H1 (cell line): ENCODE data around the gene HK1. TPM values are rescaled to one million over a fixed set of nuclear protein-coding genes. Genes with fewer than 3 reads are reported as not detected.

Experiments
- CTCF ChIA-PET: fragments of 300-600 bp; sonication (Branson Sonifier 250); formaldehyde crosslinking; loops from one replicate; lab custom pipeline; 2021; ENCODE audit not compliant: partially characterized antibody; lab: Charles Lee
- POLR2A ChIA-PET: fragments of 300-600 bp; sonication (Branson Sonifier 250); formaldehyde crosslinking; loops from one replicate; lab custom pipeline; 2021; ENCODE audit warnings: inconsistent platforms; ENCODE audit not compliant: partially characterized antibody; lab: Charles Lee
- DNase-seq, 2 experiments: peaks; one replicate each; pipeline versions ENCODE4 v3.0.0 to v3.0.0-alpha.2; 2010 to 2022; ENCODE audit warnings: low spot score in 2 of 2, low read depth in 1 of 2, mixed read lengths in 1 of 2
- FAIRE-seq: peaks from 2 replicates; lab custom pipeline; 2011; peaks lifted over from hg19 to GRCh38; lab: Jason Lieb, UNC
- H2AFZ ChIP-seq: 2 replicates; pipeline ENCODE4 v1.8.1; 2012; ENCODE audit warnings: low read length, inconsistent platforms
- H2AK5ac ChIP-seq: 2 replicates; pipeline ENCODE4 v1.6.1; 2013; ENCODE audit warnings: low read depth, low read length
- H2BK120ac ChIP-seq: replicated peaks from 2 replicates; pipeline ENCODE3; 2013; ENCODE audit warnings: low read depth, low read length, inconsistent platforms
- H2BK12ac ChIP-seq: 2 replicates; pipeline ENCODE4 v1.6.1; 2013; ENCODE audit warnings: low read depth, low read length
- H2BK15ac ChIP-seq: 2 replicates; pipeline ENCODE4 v1.6.1; 2013; ENCODE audit warnings: low read length
- H2BK20ac ChIP-seq: 2 replicates; pipeline ENCODE4 v1.6.1; 2013; ENCODE audit warnings: low read length
- H2BK5ac ChIP-seq: 2 replicates; pipeline ENCODE4 v1.6.1; 2013; ENCODE audit warnings: low read depth, low read length
- H3K14ac ChIP-seq: 2 replicates; pipeline ENCODE4 v1.6.1; 2013; ENCODE audit warnings: inconsistent platforms; ENCODE audit not compliant: insufficient read length
- H3K18ac ChIP-seq: 2 replicates; pipeline ENCODE4 v1.6.1; 2013; ENCODE audit warnings: low read length; ENCODE audit errors: extremely low read depth
- H3K23ac ChIP-seq: 2 replicates; pipeline ENCODE4 v1.6.1; 2013; ENCODE audit warnings: inconsistent platforms; ENCODE audit not compliant: insufficient read length
- H3K23me2 ChIP-seq: 2 replicates; pipeline ENCODE4 v1.6.1; 2013; ENCODE audit warnings: low read depth, low read length
- H3K27ac ChIP-seq: 2 replicates; pipeline ENCODE4 v1.6.1; 2011; ENCODE audit warnings: low read depth, low read length, inconsistent platforms
- H3K27me3 ChIP-seq, 4 experiments: replicated peaks in 1 of 4; 1 replicate in 1 of 4; 2 replicates in 3 of 4; pipeline versions ENCODE4 v1.6.1 to v1.8.1; 2011 to 2013; ENCODE audit warnings: low read length in 3 of 4, mild to moderate bottlenecking in 3 of 4, inconsistent platforms in 2 of 4, mixed read lengths in 2 of 4, moderate library complexity in 1 of 4; ENCODE audit not compliant: control insufficient read depth in 3 of 4, insufficient read depth in 3 of 4; ENCODE audit errors: extremely low read depth in 1 of 4
- H3K36me3 ChIP-seq, 4 experiments: 2 replicates each; pipeline versions ENCODE4 v1.6.1 to v1.8.1; 2011 to 2013; ENCODE audit warnings: mild to moderate bottlenecking in 4 of 4, low read length in 3 of 4, moderate library complexity in 2 of 4, control low read depth in 1 of 4, inconsistent platforms in 1 of 4; ENCODE audit not compliant: insufficient read depth in 4 of 4, control insufficient read depth in 2 of 4
- H3K4ac ChIP-seq: replicated peaks from 2 replicates; pipeline ENCODE3; 2013; ENCODE audit warnings: low read length, low read depth, mixed read lengths, inconsistent platforms; ENCODE audit not compliant: insufficient read length
- H3K4me1 ChIP-seq, 4 experiments: replicated peaks in 1 of 4; 1 replicate in 1 of 4; 2 replicates in 3 of 4; pipeline versions ENCODE4 v1.6.1 to v1.8.1; 2011 to 2013; ENCODE audit warnings: low read length in 3 of 4, inconsistent platforms in 2 of 4, mixed read lengths in 1 of 4; ENCODE audit not compliant: insufficient read depth in 4 of 4, control insufficient read depth in 3 of 4
- H3K4me2 ChIP-seq, 2 experiments: 2 replicates each; pipeline versions ENCODE4 v1.6.1 to v1.8.1; 2011 to 2013; ENCODE audit warnings: low read depth in 2 of 2, low read length in 2 of 2, control low read depth in 1 of 2, inconsistent platforms in 1 of 2, mild to moderate bottlenecking in 1 of 2; ENCODE audit not compliant: insufficient read depth in 1 of 2
- H3K4me3 ChIP-seq, 4 experiments: fragments of 200-600, 300-600 bp in 1 of 4; sonication (generic), shearing (Covaris generic), sonication (Bioruptor Twin) in 1 of 4; 2 replicates each; pipeline versions ENCODE4 v1.5.1 to v1.8.1; 2011 to 2016; ENCODE audit warnings: low read length in 4 of 4, low read depth in 3 of 4, control low read depth in 2 of 4, inconsistent platforms in 2 of 4, mild to moderate bottlenecking in 2 of 4, mixed read lengths in 1 of 4, moderate library complexity in 1 of 4; ENCODE audit not compliant: insufficient read depth in 2 of 4; ENCODE audit errors: extremely low read depth in 1 of 4
- H3K56ac ChIP-seq: replicated peaks from 2 replicates; pipeline ENCODE3; 2013; ENCODE audit warnings: low read depth, mild to moderate bottlenecking, mixed read lengths, low read length, inconsistent platforms; ENCODE audit not compliant: insufficient read length
- H3K79me1 ChIP-seq: 2 replicates; pipeline ENCODE4 v1.6.1; 2013; ENCODE audit warnings: low read depth, low read length, control low read depth
- H3K79me2 ChIP-seq, 2 experiments: 2 replicates each; pipeline versions ENCODE4 v1.6.1 to v1.8.1; 2012 to 2013; ENCODE audit warnings: low read length in 2 of 2, mild to moderate bottlenecking in 2 of 2, inconsistent platforms in 1 of 2; ENCODE audit not compliant: insufficient read depth in 2 of 2, control insufficient read depth in 1 of 2
- H3K9ac ChIP-seq, 4 experiments: replicated peaks in 1 of 4; 1 replicate in 1 of 4; 2 replicates in 3 of 4; pipeline versions ENCODE4 v1.6.1 to v1.8.1; 2011 to 2013; ENCODE audit warnings: low read depth in 3 of 4, low read length in 3 of 4, control low read depth in 2 of 4, mild to moderate bottlenecking in 2 of 4, moderate library complexity in 2 of 4, inconsistent platforms in 1 of 4; ENCODE audit errors: extremely low read depth in 1 of 4
- H3K9me3 ChIP-seq, 2 experiments: 2 replicates each; pipeline versions ENCODE4 v1.6.1 to v1.8.1; 2012 to 2013; ENCODE audit warnings: mild to moderate bottlenecking in 2 of 2, moderate library complexity in 2 of 2, control low read depth in 1 of 2, inconsistent platforms in 1 of 2, low read depth in 1 of 2, low read length in 1 of 2, mixed read lengths in 1 of 2; ENCODE audit not compliant: insufficient read depth in 2 of 2
- H4K20me1 ChIP-seq, 2 experiments: replicated peaks in 1 of 2; 2 replicates each; pipeline versions ENCODE3 to v1.8.1; 2011 to 2013; ENCODE audit warnings: inconsistent platforms in 2 of 2, low read length in 2 of 2, mild to moderate bottlenecking in 1 of 2; ENCODE audit not compliant: insufficient read depth in 2 of 2, control insufficient read depth in 1 of 2
- H4K5ac ChIP-seq: 2 replicates; pipeline ENCODE4 v1.6.1; 2013; ENCODE audit warnings: low read length, low read depth, mixed read lengths, inconsistent platforms; ENCODE audit not compliant: insufficient read length
- H4K8ac ChIP-seq: 2 replicates; pipeline ENCODE4 v1.8.0; 2013; ENCODE audit warnings: mild to moderate bottlenecking, moderate library complexity, low read length, inconsistent platforms; ENCODE audit not compliant: insufficient read depth; ENCODE audit errors: extremely low read depth
- H4K91ac ChIP-seq: replicated peaks from 2 replicates; pipeline ENCODE3; 2013; ENCODE audit warnings: low read length, mixed read lengths, inconsistent platforms; ENCODE audit not compliant: insufficient read length
- BACH1 ChIP-seq: IDR thresholded peaks from 2 replicates; pipeline ENCODE4 v1.6.1; 2012; ENCODE audit warnings: low read length, improper control_type of control experiment
- HDAC2 ChIP-seq, 2 experiments: fragments of 300-600 bp in 1 of 2; sonication (generic) in 1 of 2; IDR thresholded peaks; 2 replicates each; pipeline ENCODE4 v1.6.1; 2011 to 2012; ENCODE audit warnings: low read depth in 2 of 2, low read length in 2 of 2, mild to moderate bottlenecking in 2 of 2, moderate library complexity in 2 of 2, borderline replicate concordance in 1 of 2, inconsistent platforms in 1 of 2
- POLR2A ChIP-seq, 2 experiments: IDR thresholded peaks; 1 replicate in 1 of 2; 2 replicates in 1 of 2; pipeline ENCODE4 v1.6.1; 2011; ENCODE audit warnings: low read depth in 2 of 2, low read length in 2 of 2, mild to moderate bottlenecking in 2 of 2; ENCODE audit errors: control extremely low read depth in 1 of 2
- POLR2AphosphoS5 ChIP-seq: IDR thresholded peaks from 2 replicates; pipeline ENCODE4 v1.6.1; 2011; ENCODE audit warnings: low read depth, low read length
- RAD21 ChIP-seq, 2 experiments: IDR thresholded peaks in 1 of 2; conservative IDR thresholded peaks in 1 of 2; 2 replicates each; pipeline ENCODE4 v1.6.1; 2011; ENCODE audit warnings: low read depth in 2 of 2, low read length in 2 of 2, improper control_type of control experiment in 1 of 2, inconsistent platforms in 1 of 2, mild to moderate bottlenecking in 1 of 2, moderate library complexity in 1 of 2
- RBBP5 ChIP-seq: IDR thresholded peaks from 2 replicates; pipeline ENCODE4 v1.7.1; 2012; ENCODE audit warnings: low read depth, mild to moderate bottlenecking, inconsistent platforms, low read length, moderate library complexity, borderline replicate concordance
- SIN3A ChIP-seq, 2 experiments: IDR thresholded peaks in 1 of 2; conservative IDR thresholded peaks in 1 of 2; 2 replicates each; pipeline ENCODE4 v1.6.1; 2011 to 2012; ENCODE audit warnings: low read length in 2 of 2, improper control_type of control experiment in 1 of 2, low read depth in 1 of 2, mild to moderate bottlenecking in 1 of 2
- SP1 ChIP-seq: IDR thresholded peaks from 2 replicates; pipeline ENCODE4 v1.6.1; 2011; ENCODE audit warnings: low read depth, low read length
- SP2 ChIP-seq: IDR thresholded peaks from 2 replicates; pipeline ENCODE4 v1.6.1; 2012; ENCODE audit warnings: mild to moderate bottlenecking, low read length, inconsistent platforms
- SRF ChIP-seq: IDR thresholded peaks from 2 replicates; pipeline ENCODE4 v1.6.1; 2011; ENCODE audit warnings: mild to moderate bottlenecking, low read depth, low read length, moderate library complexity
- TCF12 ChIP-seq: IDR thresholded peaks from 2 replicates; pipeline ENCODE4 v1.6.1; 2011; ENCODE audit warnings: low read depth, mild to moderate bottlenecking, low read length
- WGBS, 2 experiments: shearing (Covaris generic) in 1 of 2; methylation state at CpG; one replicate each; pipeline versions ENCODE4 v1.1.6 to v1.1.7; 2013 to 2015; ENCODE audit warnings: low lambda C conversion rate in 2 of 2, mixed read lengths in 2 of 2, inconsistent platforms in 1 of 2, low coverage in 1 of 2, missing lambda C conversion rate in 1 of 2; ENCODE audit not compliant: insufficient replicate concordance in 2 of 2, insufficient coverage in 1 of 2, insufficient read length in 1 of 2; ENCODE audit errors: extremely low coverage in 1 of 2, missing lambda C conversion rate in 1 of 2; 5-methylcytosine and 5-hydroxymethylcytosine counted together
- polyA plus RNA-seq, 7 experiments: library from polyadenylated mRNA; depleted of rRNA in 3 of 7; stranded (reverse) in 5 of 7; unstranded in 2 of 7; fragments of >200 nt in 5 of 7; fragments of 200-250 nt in 2 of 7; gene quantifications; 1 replicate in 5 of 7; 2 replicates in 1 of 7; 4 replicates in 1 of 7; pipeline versions ENCODE4 v1.2.1 to v1.2.3, GENCODE V29; 2011 to 2013; ENCODE audit warnings: missing spikeins in 2 of 7, mixed read lengths in 2 of 7
- total RNA-seq: library from RNA; stranded (reverse); fragmentation: NEBNext Ultra II Directional; extraction: Animal tissue kit (Norgen Biotek cat#: 25700); gene quantifications from 2 replicates; pipeline ENCODE4 v1.2.1, GENCODE V29; 2021

HK1 gene
- total and polyA plus RNA-seq, 2 of the 8 experiments (the other 6 are each of a cell fraction or from before 2014, with no cell fraction given): 55.8 to 247 TPM

GRCh38 chr10:69389827-69390490 lies 111.7 kb downstream of the HK1 start:
- DNase-seq: peak in 1 of 2 experiments; percentile 63
- Histone ChIP-seq H3K4me3 (no peak overlapping the region), H2AK5ac (peak overlapping the region; percentile 88; the same call in 1 of the 2 replicates), H3K79me1 (0 out of 2 replicates have a peak, but pooled peaks cover 2% of the 10 kb centered on the region), H2BK12ac (0 out of 2 replicates have a peak overlapping the region, but pooled peaks have one; percentile 22), H3K79me2 (no peaks in the 10 kb centered on the region), H3K9ac (peak overlapping the region in 1 of 4 experiments; percentile 29; a peak in 1 of 7 replicates), H3K23ac (no peak overlapping the region), H3K23me2 (no peaks in the 10 kb centered on the region), H3K18ac (peak overlapping the region; percentile 11; the same call in 1 of the 2 replicates), H3K4me1 (peaks cover 8 to 21% (median 15%) of the 10 kb centered on the region in 4 experiments), H2AFZ (no peak overlapping the region), H3K14ac (no peak overlapping the region), H3K4ac (peak overlapping the region; percentile 34), H3K9me3 (no peaks in the 10 kb centered on the region), H3K4me2 (peak overlapping the region; percentile 13 to 33; a peak in 2 of 4 replicates), H3K27me3 (no peaks in the 10 kb centered on the region), H2BK5ac (peak overlapping the region; percentile 97), H3K56ac (no peak overlapping the region), H4K20me1 (no peaks in the 10 kb centered on the region), H4K8ac (no peak overlapping the region), H3K27ac (peak overlapping the region; percentile 37; the same call in 1 of the 2 replicates), H3K36me3 (peaks cover 9 to 47% (median 32%) of the 10 kb centered on the region in 4 experiments), H4K5ac (peak overlapping the region; percentile 16), H2BK15ac (no peak overlapping the region), H2BK20ac (peak overlapping the region; percentile 57; the same call in 1 of the 2 replicates), H4K91ac (peak overlapping the region; percentile 71), H2BK120ac (peak overlapping the region; percentile 68)
- WGBS, 2 experiments: 43% methylated on average over 8 of the region's 8 CpGs; no CpG with 5 or more reads in 1 of the 2 experiments
- FAIRE-seq: no peak
- ChIA-PET CTCF (interaction anchor here (0.7 to 7.6 kb wide), 21 partner anchors 10 to 173 kb away, joined by 3 to 69 read pairs (median 4); no protein-coding TSS in a partner anchor), POLR2A (interaction anchor here (0.6 to 2.6 kb wide), 9 partner anchors 14 to 163 kb away, joined by 3 to 7 read pairs (median 3); no protein-coding TSS in a partner anchor)
- TF ChIP-seq SIN3A (conservative IDR thresholded peaks at IDR 0.05 in 1 of 2, IDR thresholded peaks at IDR 0.05 in 1 of 2; ENCODE audit: low read depth in 1 of 2, low read length in 2 of 2) (0 out of 4 replicates have a peak, but pooled peaks of 1 of the 2 experiments have one; percentile 23), POLR2A (IDR thresholded peaks at IDR 0.05; ENCODE audit: control extremely low read depth in 1 of 2, low read depth in 2 of 2, low read length in 2 of 2) (peak; percentile 24 to 31; a peak in 2 of 3 replicates), POLR2AphosphoS5 (peak; percentile 12; the same call in 1 of the 2 replicates), SP1 (no peak), SRF (peak; percentile 41; the same call in 1 of the 2 replicates), HDAC2 (IDR thresholded peaks at IDR 0.05; ENCODE audit: borderline replicate concordance in 1 of 2, low read depth in 2 of 2, low read length in 2 of 2) (0 out of 4 replicates have a peak, but pooled peaks of 1 of the 2 experiments have one; percentile 14), RAD21 (IDR thresholded peaks at IDR 0.05 in 1 of 2, conservative IDR thresholded peaks at IDR 0.05 in 1 of 2; ENCODE audit: low read depth in 2 of 2, low read length in 2 of 2) (peak in 1 of 2 experiments; percentile 4; a peak in 1 of 4 replicates), TCF12 (0 out of 2 replicates have a peak, but pooled peaks have one; percentile 43), BACH1 (0 out of 2 replicates have a peak, but pooled peaks have one; percentile 25), SP2 (no peak), RBBP5 (no peak)
